ENCODE measurements around the gene TRIB2. TPM values are rescaled to one million over a fixed set of nuclear protein-coding genes. Genes with fewer than 3 reads are reported as not detected.
A peak's percentile ranks its signal among the peaks of the same experiment; 100 is the strongest.

Gene TRIB2
- total and polyA plus RNA-seq, 8 donors: 4.0 to 66.9 (median 16.1) TPM

DNA sequence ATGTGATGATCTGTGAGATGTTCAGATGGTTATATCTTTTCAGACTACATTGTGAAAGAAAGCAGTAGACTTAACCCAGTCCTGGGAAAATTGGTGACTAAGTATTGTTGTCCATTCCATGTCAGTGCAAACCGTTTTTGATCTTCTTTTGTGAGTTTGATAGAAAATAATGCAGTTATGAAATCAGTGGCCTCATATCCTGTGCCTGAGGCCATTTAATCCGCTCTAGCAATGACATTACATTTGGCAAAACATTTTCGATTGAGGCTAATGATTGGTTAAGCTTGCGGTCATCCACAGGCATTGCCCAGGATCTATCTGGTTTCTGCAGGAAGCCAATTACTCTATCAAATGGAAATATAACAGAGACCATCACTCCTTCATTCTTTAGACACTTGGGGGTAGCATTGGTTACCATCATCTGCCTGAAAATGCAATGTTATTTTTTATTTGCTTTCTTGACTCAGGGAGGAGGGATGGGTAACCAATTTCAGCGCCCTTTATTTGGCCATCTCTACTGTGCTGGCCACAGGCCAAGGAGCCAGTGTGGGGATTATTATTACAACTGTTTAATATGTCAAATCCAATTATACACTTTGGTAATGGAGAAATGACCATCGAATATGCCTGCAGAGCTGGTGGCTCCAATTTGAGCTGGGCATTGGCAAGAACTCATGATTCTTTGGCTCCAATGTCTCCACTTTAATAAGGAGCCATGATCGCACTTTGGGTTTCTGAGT lies 33.6 kb downstream of the TRIB2 start:
- no peaks in the 10 kb centered on the region for H3K36me3 ChIP-seq
- H3K27ac ChIP-seq: no peak overlapping the region
- ATAC-seq: no peak
- TF ChIP-seq, protein P1, sequence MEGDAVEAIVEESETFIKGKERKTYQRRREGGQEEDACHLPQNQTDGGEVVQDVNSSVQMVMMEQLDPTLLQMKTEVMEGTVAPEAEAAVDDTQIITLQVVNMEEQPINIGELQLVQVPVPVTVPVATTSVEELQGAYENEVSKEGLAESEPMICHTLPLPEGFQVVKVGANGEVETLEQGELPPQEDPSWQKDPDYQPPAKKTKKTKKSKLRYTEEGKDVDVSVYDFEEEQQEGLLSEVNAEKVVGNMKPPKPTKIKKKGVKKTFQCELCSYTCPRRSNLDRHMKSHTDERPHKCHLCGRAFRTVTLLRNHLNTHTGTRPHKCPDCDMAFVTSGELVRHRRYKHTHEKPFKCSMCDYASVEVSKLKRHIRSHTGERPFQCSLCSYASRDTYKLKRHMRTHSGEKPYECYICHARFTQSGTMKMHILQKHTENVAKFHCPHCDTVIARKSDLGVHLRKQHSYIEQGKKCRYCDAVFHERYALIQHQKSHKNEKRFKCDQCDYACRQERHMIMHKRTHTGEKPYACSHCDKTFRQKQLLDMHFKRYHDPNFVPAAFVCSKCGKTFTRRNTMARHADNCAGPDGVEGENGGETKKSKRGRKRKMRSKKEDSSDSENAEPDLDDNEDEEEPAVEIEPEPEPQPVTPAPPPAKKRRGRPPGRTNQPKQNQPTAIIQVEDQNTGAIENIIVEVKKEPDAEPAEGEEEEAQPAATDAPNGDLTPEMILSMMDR (IDR thresholded peaks at IDR 0.05): no peak
- H3K9me3 ChIP-seq: no peaks in the 10 kb centered on the region
- no peak for FAIRE-seq
- H3K4me1 ChIP-seq: no peaks in the 10 kb centered on the region
- no peak overlapping the region for H3K4me3 ChIP-seq
- intact Hi-C loops (cut with DNase I): no loop called here
- DNase-seq: no peak
- WGBS, 2 donors: 82 to 87% methylated on average over 7 of the region's 7 CpGs
- no peaks in the 10 kb centered on the region for H3K27me3 ChIP-seq

DNA sequence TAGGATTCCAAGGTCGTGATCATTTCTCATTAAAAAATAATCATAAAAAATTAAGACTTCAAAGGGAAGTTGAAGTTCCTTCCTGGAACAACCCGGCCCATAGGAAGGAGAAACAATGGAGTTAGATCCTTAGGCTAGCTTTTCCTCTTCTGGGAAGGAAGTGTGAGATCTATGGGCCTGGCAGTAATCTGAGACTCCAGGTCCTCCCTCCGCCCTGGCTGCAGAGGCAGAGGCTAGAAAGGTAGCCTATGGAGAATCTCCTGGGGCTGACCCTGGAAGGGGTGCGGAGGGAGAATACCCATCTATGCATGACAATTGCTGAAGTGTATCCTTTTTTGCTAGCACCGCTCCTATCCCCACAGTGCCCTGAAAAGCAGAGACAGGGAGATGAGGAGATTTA lies 37.9 kb downstream of the TRIB2 start:
- 81 to 85% methylated on average over 5 of the region's 5 CpGs for WGBS, 2 donors
- intact Hi-C loops (cut with DNase I): no loop called here
- H3K27ac ChIP-seq: no peak overlapping the region

DNA sequence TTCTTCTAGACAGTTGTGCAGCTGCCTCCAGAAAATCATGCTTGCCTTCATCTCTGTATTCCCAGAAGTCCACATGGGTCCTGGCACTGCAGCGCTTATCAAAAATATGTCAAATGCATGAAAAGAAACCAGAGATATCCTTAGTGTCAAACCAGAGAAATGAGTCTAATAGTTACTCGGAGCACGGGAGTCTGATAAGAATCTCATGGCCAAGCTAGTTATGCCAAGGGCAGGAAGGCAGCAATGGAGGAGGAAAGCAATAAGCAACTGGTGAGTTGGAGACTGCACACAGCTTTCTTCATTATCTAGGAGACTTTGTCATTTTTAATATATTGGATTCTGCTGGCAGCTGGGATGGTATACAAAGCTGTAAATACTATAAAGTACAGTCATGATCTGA lies 38.6 kb downstream of the TRIB2 start:
- H3K9me3 ChIP-seq: no peaks in the 10 kb centered on the region
- no peaks in the 10 kb centered on the region for H3K27me3 ChIP-seq
- H3K36me3 ChIP-seq: no peaks in the 10 kb centered on the region
- H3K27ac ChIP-seq: no peak overlapping the region
- no peak for ATAC-seq
- TF ChIP-seq, protein P1 (IDR thresholded peaks at IDR 0.05): no peak
- H3K4me3 ChIP-seq: no peak overlapping the region
- FAIRE-seq: no peak
- WGBS, 2 donors: 21 to 27% methylated on average over 3 of the region's 3 CpGs
- no peaks in the 10 kb centered on the region for H3K4me1 ChIP-seq
- no peak for DNase-seq
- intact Hi-C loops (cut with DNase I): no loop called here

More for the DNA sequence above, 37.9 kb downstream of the TRIB2 start:
- no peak for FAIRE-seq
- no peaks in the 10 kb centered on the region for H3K4me1 ChIP-seq
- no peak overlapping the region for H3K4me3 ChIP-seq
- no peaks in the 10 kb centered on the region for H3K9me3 ChIP-seq
- no peak for ATAC-seq
- H3K36me3 ChIP-seq: no peaks in the 10 kb centered on the region
- DNase-seq: no peak
- no peaks in the 10 kb centered on the region for H3K27me3 ChIP-seq
- TF ChIP-seq, protein P1 (IDR thresholded peaks at IDR 0.05): no peak

DNA sequence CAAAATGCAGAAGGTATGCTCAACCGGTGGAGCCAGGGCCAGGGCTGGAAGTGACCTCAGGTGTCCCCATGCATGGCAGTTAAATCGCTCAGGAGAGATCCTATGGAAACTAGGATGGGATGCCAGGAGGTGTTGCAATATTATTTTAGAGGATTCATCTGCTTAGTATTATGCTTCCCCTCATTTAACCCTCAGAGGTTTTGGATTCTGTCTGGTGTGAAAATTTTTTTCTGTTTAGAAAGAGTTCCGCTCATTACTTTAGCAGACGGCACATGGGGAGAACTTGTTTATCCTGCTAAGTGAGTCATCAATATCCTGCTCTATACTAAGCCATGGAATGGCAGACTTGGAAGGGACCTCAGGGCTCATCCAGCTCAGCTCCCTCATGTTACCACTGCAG lies 42.5 kb downstream of the TRIB2 start:
- Histone ChIP-seq H3K4me1 (no peaks in the 10 kb centered on the region), H3K4me3 (no peak overlapping the region), H3K27ac (no peak overlapping the region), H3K9me3 (no peaks in the 10 kb centered on the region), H3K27me3 (no peaks in the 10 kb centered on the region), H3K36me3 (no peaks in the 10 kb centered on the region)
- DNase-seq: no peak
- TF ChIP-seq, protein P1 (IDR thresholded peaks at IDR 0.05): no peak
- 72 to 76% methylated on average over 4 of the region's 4 CpGs for WGBS, 2 donors
- ATAC-seq: peak in 3 of 4 donors; percentile 17 to 32 (median 31)
- no peak for FAIRE-seq
- intact Hi-C loops (cut with DNase I): no loop called here

DNA sequence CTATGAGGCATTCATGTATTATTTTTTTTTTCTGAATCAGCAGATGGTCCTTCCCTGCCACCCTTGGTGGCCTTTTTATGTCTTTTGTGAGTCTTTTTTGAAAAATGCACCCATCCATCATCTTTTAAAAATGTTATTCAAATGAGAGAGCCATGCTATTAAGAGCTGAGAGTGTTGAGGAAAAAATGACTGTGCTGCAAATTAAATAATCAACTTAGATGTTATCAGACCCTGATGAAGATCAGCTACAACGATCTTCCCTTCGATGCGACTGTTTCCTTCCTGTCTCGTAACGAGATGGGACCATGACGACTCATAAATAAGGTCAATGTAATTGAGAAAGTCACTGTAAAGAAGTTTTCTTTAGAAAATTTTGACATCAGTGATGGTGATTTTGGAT lies 44.4 kb downstream of the TRIB2 start:
- no peaks in the 10 kb centered on the region for H3K36me3 ChIP-seq
- H3K4me1 ChIP-seq: no peaks in the 10 kb centered on the region
- no peak overlapping the region for H3K4me3 ChIP-seq
- TF ChIP-seq, protein P1 (IDR thresholded peaks at IDR 0.05): no peak
- intact Hi-C loops (cut with DNase I): no loop called here
- ATAC-seq: no peak
- no peak for DNase-seq
- H3K9me3 ChIP-seq: no peaks in the 10 kb centered on the region
- no peaks in the 10 kb centered on the region for H3K27me3 ChIP-seq
- WGBS, 2 donors: 73 to 80% methylated on average over 6 of the region's 6 CpGs
- H3K27ac ChIP-seq: no peak overlapping the region
- FAIRE-seq: no peak

Data from pancreas (tissue), 10 donors.